Right atrium auricular region (tissue), 2 donors: ENCODE results near the gene ACOXL. TPM values are rescaled to one million over a fixed set of nuclear protein-coding genes. Genes with fewer than 3 reads are reported as not detected.

Experiments
- DNase-seq: peaks from one replicate; pipeline ENCODE4 v3.0.0-alpha.2; 2019; ENCODE audit warnings: low spot score
- H3K27ac ChIP-seq, 2 donors: fragments of 200-600 bp; sonication (generic); 1 replicate in 1 of 2; 2 replicates in 1 of 2; pipeline ENCODE4 v1.5.1; 2016 to 2019
- H3K27me3 ChIP-seq, 2 donors: fragments of 200-600 bp; sonication (generic); one replicate each; pipeline versions ENCODE4 v1.5.1 to v1.6.0; 2017 to 2019
- H3K36me3 ChIP-seq: fragments of 200-600 bp; sonication (generic); one replicate; pipeline ENCODE4 v1.5.1; 2016
- H3K4me1 ChIP-seq, 2 donors: fragments of 200-600 bp; sonication (generic); one replicate each; pipeline versions ENCODE4 v1.5.1 to v1.6.0; 2017 to 2019
- H3K4me3 ChIP-seq, 2 donors: fragments of 200-600 bp; sonication (generic); 1 replicate in 1 of 2; 2 replicates in 1 of 2; pipeline ENCODE4 v1.5.1; 2017 to 2019; ENCODE audit warnings: mild to moderate bottlenecking in 1 of 2, moderate library complexity in 1 of 2
- H3K9me3 ChIP-seq, 2 donors: fragments of 200-600 bp; sonication (generic); one replicate each; pipeline ENCODE4 v1.5.1; 2019
- total RNA-seq, 2 donors: library from RNA; depleted of rRNA; stranded (reverse); fragments of >200 nt; gene quantifications; one replicate each; pipeline ENCODE4 v1.1.0, GENCODE V29; 2016
- TF ChIP-seq, protein P1 (sequence below), 2 donors: fragments of 200-600 bp; sonication (generic); IDR thresholded peaks; one replicate each; pipeline ENCODE4 v1.5.1; 2019; ENCODE audit warnings: antibody characterized with exemption in 2 of 2

ACOXL gene
- total RNA-seq, 2 donors from 2014 or later: 0.33 to 0.55 TPM

DNA sequence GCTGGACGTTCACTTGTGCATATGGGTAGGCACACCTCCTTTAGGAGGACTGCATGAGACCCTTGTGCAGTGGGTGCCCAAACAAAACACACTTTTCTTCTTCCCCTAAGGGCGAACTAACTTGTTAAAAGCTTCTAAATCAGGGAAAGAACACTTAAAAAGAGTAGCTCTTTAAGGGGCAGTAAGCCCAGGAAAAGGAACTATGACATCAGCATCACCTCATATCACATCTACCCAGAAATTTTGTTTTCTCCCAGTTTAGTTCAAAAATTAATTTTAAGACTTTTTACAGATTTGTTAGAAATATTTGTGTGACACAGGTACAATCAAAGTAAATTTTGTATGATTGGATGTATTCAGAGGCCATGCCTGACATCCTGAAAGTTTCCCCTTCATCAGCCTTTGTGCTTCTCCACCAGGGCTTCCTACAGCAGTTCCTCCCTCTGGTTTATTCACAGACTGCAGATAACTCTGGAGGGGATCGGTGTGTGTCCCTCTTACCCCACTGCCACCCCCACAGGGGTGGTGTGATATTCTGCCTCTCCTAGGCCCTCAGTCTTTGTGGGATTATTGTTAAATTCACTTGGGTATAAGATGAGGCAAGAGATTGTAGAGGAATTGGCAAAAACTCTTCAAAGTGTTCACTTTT lies 416.0 kb downstream of the ACOXL start:
- Histone ChIP-seq H3K27me3 (no peaks in the 10 kb centered on the region), H3K36me3 (peaks cover 9% of the 10 kb centered on the region), H3K27ac (no peak overlapping the region), H3K4me1 (peaks cover 0 to 4% of the 10 kb centered on the region in 2 donors), H3K9me3 (no peaks in the 10 kb centered on the region), H3K4me3 (no peak overlapping the region)
- TF ChIP-seq, protein P1, sequence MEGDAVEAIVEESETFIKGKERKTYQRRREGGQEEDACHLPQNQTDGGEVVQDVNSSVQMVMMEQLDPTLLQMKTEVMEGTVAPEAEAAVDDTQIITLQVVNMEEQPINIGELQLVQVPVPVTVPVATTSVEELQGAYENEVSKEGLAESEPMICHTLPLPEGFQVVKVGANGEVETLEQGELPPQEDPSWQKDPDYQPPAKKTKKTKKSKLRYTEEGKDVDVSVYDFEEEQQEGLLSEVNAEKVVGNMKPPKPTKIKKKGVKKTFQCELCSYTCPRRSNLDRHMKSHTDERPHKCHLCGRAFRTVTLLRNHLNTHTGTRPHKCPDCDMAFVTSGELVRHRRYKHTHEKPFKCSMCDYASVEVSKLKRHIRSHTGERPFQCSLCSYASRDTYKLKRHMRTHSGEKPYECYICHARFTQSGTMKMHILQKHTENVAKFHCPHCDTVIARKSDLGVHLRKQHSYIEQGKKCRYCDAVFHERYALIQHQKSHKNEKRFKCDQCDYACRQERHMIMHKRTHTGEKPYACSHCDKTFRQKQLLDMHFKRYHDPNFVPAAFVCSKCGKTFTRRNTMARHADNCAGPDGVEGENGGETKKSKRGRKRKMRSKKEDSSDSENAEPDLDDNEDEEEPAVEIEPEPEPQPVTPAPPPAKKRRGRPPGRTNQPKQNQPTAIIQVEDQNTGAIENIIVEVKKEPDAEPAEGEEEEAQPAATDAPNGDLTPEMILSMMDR (IDR thresholded peaks at IDR 0.05): no peak
- no peak for DNase-seq

DNA sequence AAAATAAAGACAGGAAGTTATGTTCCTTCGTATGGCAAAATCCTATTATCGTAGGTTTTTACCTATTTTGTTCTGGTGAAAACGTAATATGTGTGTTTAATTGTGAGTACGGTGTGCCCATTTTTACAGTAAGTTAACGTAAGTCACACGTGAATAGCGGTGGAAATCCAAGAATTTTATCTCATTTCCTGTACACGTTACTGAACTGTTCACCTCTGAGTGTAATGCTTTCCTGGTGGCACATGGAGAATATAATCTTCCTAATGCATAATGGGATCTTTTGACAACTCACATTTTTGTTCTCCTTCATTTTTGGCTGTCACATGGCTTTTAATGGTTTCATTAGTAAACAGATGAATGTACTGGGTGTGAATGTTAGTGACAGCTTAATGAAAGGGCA lies 416.6 kb downstream of the ACOXL start:
- Histone ChIP-seq H3K27ac (no peak overlapping the region), H3K9me3 (no peaks in the 10 kb centered on the region), H3K4me3 (no peak overlapping the region), H3K36me3 (peaks cover 15% of the 10 kb centered on the region), H3K27me3 (no peaks in the 10 kb centered on the region), H3K4me1 (peaks cover 0 to 4% of the 10 kb centered on the region in 2 donors)
- DNase-seq: no peak
- TF ChIP-seq, protein P1 (IDR thresholded peaks at IDR 0.05): no peak

DNA sequence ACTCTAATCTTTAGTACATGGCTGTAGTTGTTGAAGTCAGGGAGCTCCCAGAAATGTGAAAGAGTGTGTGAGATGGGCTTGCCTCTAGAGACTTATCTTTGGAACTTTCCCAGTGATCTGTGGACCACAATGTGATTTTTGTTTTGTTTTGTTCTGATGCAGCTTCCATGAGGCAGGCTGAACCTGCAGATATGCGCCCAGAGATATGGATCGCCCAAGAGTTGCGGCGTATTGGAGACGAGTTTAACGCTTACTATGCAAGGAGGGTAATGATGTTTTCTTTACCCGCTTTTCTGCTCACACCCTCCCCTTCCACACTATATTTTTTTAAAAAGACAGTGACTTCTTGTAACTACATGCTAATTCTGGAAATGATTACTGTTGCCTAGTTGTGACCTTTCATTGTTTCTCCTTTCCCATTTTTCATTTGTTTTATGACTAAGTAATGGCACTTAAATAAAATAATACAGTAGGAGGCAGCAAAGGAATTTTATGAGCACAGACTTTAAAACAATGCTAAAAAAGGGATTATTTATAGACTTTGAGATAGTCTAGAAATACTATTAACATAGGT lies 417.6 kb downstream of the ACOXL start:
- Histone ChIP-seq H3K4me3 (no peak overlapping the region), H3K27me3 (no peaks in the 10 kb centered on the region), H3K4me1 (peaks cover 0 to 4% of the 10 kb centered on the region in 2 donors), H3K36me3 (peaks cover 17% of the 10 kb centered on the region), H3K9me3 (no peaks in the 10 kb centered on the region), H3K27ac (no peak overlapping the region)
- TF ChIP-seq, protein P1 (IDR thresholded peaks at IDR 0.05): no peak
- no peak for DNase-seq

DNA sequence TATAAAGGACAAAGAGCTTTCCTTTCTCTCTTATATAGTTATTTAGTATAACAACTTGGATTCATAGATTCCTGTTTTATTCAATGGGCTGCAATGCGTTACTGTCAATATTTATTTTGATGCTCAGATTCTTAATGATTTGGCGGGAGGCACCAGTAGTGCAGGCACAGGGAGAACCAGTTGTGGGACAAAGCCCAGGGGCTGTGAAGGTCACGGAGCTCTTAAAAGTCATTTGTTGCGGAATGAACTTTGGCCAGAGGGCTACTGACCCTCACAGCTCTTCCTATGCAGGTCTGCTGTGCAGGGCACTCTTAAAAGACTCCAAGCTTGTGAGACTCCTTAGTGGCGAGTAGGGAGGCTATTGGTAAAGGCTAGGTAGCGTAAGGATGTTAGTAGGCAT lies 422.4 kb downstream of the ACOXL start:
- Histone ChIP-seq H3K27ac (no peak overlapping the region), H3K27me3 (no peaks in the 10 kb centered on the region), H3K4me3 (no peak overlapping the region), H3K9me3 (no peaks in the 10 kb centered on the region), H3K36me3 (peaks cover 17% of the 10 kb centered on the region), H3K4me1 (peaks cover 0 to 10% of the 10 kb centered on the region in 2 donors)
- TF ChIP-seq, protein P1 (IDR thresholded peaks at IDR 0.05): no peak
- no peak for DNase-seq

DNA sequence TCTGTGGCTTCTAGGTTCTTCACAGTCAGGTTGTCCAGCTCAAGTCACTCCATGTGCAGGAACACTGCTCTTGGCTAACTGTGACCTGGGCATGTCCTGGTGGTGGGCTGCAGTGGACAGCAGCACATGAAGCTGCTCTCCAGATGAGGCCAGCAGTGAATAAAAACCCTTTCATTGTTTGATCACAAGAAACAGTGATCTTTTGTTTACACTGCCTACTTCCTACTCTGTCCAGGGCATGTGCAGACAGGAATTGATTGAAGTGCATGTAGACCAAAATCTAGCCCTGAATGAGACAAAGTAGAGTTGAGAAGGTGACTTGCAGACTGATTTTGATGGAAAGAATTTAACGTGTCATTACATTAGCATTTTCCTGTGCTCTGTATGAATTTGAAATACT lies 423.2 kb downstream of the ACOXL start:
- no peak for DNase-seq
- Histone ChIP-seq H3K9me3 (no peaks in the 10 kb centered on the region), H3K36me3 (peaks cover 14% of the 10 kb centered on the region), H3K4me3 (no peak overlapping the region), H3K27ac (no peak overlapping the region), H3K4me1 (peaks cover 0 to 18% of the 10 kb centered on the region in 2 donors), H3K27me3 (no peaks in the 10 kb centered on the region)
- TF ChIP-seq, protein P1 (IDR thresholded peaks at IDR 0.05): no peak
